ENCODE results near the gene ZNF19. TPM values are rescaled to one million over a fixed set of nuclear protein-coding genes. Genes with fewer than 3 reads are reported as not detected.
A peak's percentile ranks its signal among the peaks of the same experiment; 100 is the strongest.

ZNF19 gene
- 2.6 and 3.1 TPM in 2 replicates for total RNA-seq (2021)
- percentile 38 among the genes with signal in this experiment for Bru-seq, nascent RNA
- BruChase-seq, experiment 1, labeled RNA remaining after a 2-hour chase: percentile 41 among the genes with signal in this experiment
- percentile 33 among the genes with signal in this experiment for BruChase-seq, experiment 2, labeled RNA remaining after a 6-hour chase
- long read RNA-seq, partial matches to known transcripts: 2 of 5 reads
- long read RNA-seq, other reads (novel, unspliced or antisense): 2 of 5 reads

- ChIA-PET CTCF (no interaction called here), POLR2A (ENCODE audit: low non-redundant PET) (no interaction called here)
- no peak within 1 kb of the TSS for H3K4me3 ChIP-seq (ENCODE audit: low read depth, low read length, poor library complexity, severe bottlenecking)
- no TSS peak for BruUV-seq (replicated peaks)
- no peaks in the 10 kb centered on the region for H3K4me1 ChIP-seq (ENCODE audit: insufficient read depth, low read length, poor library complexity, severe bottlenecking)
- intact Hi-C loops (cut with micrococcal nuclease; ENCODE audit: unreplicated experiment): no loop called here
- DNase-seq (ENCODE audit: low spot score): no peak
- no peak for TF ChIP-seq EZH2 (IDR thresholded peaks at IDR 0.05; ENCODE audit: borderline replicate concordance, low read depth, low read length, poor library complexity, severe bottlenecking)
- no peak for TF ChIP-seq CTCF (conservative IDR thresholded peaks at IDR 0.05; ENCODE audit: low read depth, low read length)
- no peaks in the 10 kb centered on the region for H3K36me3 ChIP-seq (ENCODE audit: insufficient read depth, low read length, poor library complexity, severe bottlenecking)
- H3K9me3 ChIP-seq (ENCODE audit: low read depth, low read length, poor library complexity, severe bottlenecking): no peaks in the 10 kb centered on the region
- no peaks in the 10 kb centered on the region for H3K27me3 ChIP-seq (replicated peaks; ENCODE audit: insufficient read depth, low read depth, low read length, poor library complexity)
- H3K27ac ChIP-seq (ENCODE audit: low read depth, low read length, poor library complexity, severe bottlenecking): no peak within 1 kb of the TSS
Observed at GRCh38 chr16:71489122-71489521, at the start of gene ZNF19. TSS of gene ZNF19 (minus strand) at chr16:71489324. CDS start at chr16:71482114, 7,210 bp downstream.

- Histone ChIP-seq H3K27me3 (replicated peaks; ENCODE audit: insufficient read depth, low read depth, low read length, poor library complexity) (peaks cover 23% of the 10 kb centered on the region), H3K27ac (ENCODE audit: low read depth, low read length, poor library complexity, severe bottlenecking) (no peak overlapping the region), H3K36me3 (ENCODE audit: insufficient read depth, low read length, poor library complexity, severe bottlenecking) (no peaks in the 10 kb centered on the region), H3K4me3 (ENCODE audit: low read depth, low read length, poor library complexity, severe bottlenecking) (no peak overlapping the region), H3K4me1 (ENCODE audit: insufficient read depth, low read length, poor library complexity, severe bottlenecking) (no peaks in the 10 kb centered on the region), H3K9me3 (ENCODE audit: low read depth, low read length, poor library complexity, severe bottlenecking) (no peaks in the 10 kb centered on the region)
- peak; percentile 43 for DNase-seq (ENCODE audit: low spot score)
- no TSS peak for BruUV-seq (replicated peaks)
- intact Hi-C loops (cut with micrococcal nuclease; ENCODE audit: unreplicated experiment): loop anchor here (2.0 kb wide), 1 partner anchor 125 kb away; no protein-coding TSS in a partner anchor
- TF ChIP-seq CTCF (conservative IDR thresholded peaks at IDR 0.05; ENCODE audit: low read depth, low read length) (peak; percentile 71), EZH2 (IDR thresholded peaks at IDR 0.05; ENCODE audit: borderline replicate concordance, low read depth, low read length, poor library complexity, severe bottlenecking) (no peak)
- CTCF ChIA-PET: no interaction called here
- POLR2A ChIA-PET (ENCODE audit: low non-redundant PET): no interaction called here
Observed at GRCh38 chr16:71537643-71538042, 48.5 kb upstream of the ZNF19 start.

- no peak overlapping the region for H3K4me3 ChIP-seq (ENCODE audit: low read depth, low read length, poor library complexity, severe bottlenecking)
- no peak for DNase-seq (ENCODE audit: low spot score)
- H3K9me3 ChIP-seq (ENCODE audit: low read depth, low read length, poor library complexity, severe bottlenecking): no peaks in the 10 kb centered on the region
- TF ChIP-seq EZH2 (IDR thresholded peaks at IDR 0.05; ENCODE audit: borderline replicate concordance, low read depth, low read length, poor library complexity, severe bottlenecking) (no peak), CTCF (conservative IDR thresholded peaks at IDR 0.05; ENCODE audit: low read depth, low read length) (no peak)
- H3K27ac ChIP-seq (ENCODE audit: low read depth, low read length, poor library complexity, severe bottlenecking): no peak overlapping the region
- H3K27me3 ChIP-seq (replicated peaks; ENCODE audit: insufficient read depth, low read depth, low read length, poor library complexity): peaks cover 23% of the 10 kb centered on the region
- no peaks in the 10 kb centered on the region for H3K4me1 ChIP-seq (ENCODE audit: insufficient read depth, low read length, poor library complexity, severe bottlenecking)
- H3K36me3 ChIP-seq (ENCODE audit: insufficient read depth, low read length, poor library complexity, severe bottlenecking): no peaks in the 10 kb centered on the region
- no TSS peak for BruUV-seq (replicated peaks)
- intact Hi-C loops (cut with micrococcal nuclease; ENCODE audit: unreplicated experiment): loop anchor here (2.0 kb wide), 1 partner anchor 124 kb away; no protein-coding TSS in a partner anchor
- ChIA-PET CTCF (no interaction called here), POLR2A (ENCODE audit: low non-redundant PET) (no interaction called here)
Observed at GRCh38 chr16:71536752-71537499, 47.8 kb upstream of the ZNF19 start.
